Measurements from ENCODE around the gene TNPO3. TPM values are rescaled to one million over a fixed set of nuclear protein-coding genes. Genes with fewer than 3 reads are reported as not detected.
A peak's percentile ranks its signal among the peaks of the same experiment; 100 is the strongest.
"Not testable (repeated sequence)": the region's sequence is repeated elsewhere in the genome, so short reads cannot be mapped to it uniquely, and the experiment has no call there.

The TNPO3 gene
- total RNA-seq, 2 experiments from 2014 or later, result 65.7 to 66.4 TPM

DNA sequence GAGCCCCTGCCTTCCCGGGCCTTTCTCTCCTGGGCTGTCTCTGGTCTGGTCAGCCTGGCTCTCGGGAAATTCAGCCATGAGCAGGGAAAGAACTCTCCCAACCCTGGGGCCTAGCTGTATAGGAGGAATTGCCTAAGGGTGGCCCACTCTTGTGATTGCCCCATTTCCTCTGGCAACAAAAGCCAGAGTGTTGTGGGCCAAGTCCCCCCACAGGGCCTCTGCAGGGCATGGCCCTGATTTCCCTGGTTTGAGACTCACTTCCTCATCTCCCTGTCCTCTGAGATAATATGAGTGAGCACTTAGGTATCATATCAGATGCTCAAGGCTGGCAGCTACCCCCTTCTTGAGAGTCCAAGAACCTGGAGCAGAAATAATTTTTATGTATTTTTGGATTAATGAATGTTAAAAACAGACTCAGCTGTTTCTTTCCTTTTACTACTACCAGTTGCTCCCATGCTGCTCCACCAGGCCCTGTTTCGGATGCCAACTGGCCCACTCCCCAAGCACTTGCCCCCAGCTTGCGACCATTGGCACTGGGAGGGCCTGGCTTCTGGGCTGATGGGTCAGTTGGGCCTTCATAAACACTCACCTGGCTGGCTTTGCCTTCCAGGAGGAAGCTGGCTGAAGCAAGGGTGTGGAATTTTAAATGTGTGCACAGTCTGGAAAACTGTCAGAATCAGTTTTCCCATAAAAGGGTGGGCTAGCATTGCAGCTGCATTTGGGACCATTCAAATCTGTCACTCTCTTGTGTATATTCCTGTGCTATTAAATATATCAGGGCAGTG is 105.7 kb downstream of the TNPO3 start:
- H3K9me3 Mint-ChIP-seq, result no peaks in the 10 kb centered on the region
- peaks cover 15% of the 10 kb centered on the region for H3K36me3 Mint-ChIP-seq (ENCODE audit: low read depth)
- intact Hi-C loops (cut with micrococcal nuclease), result no loop called here
- no peak overlapping the region for H3K4me3 Mint-ChIP-seq
- CTCF ChIA-PET, result interaction anchor here (2.1 kb wide), 1 partner anchor 10 kb away, joined by 10 read pairs; no protein-coding TSS in a partner anchor
- no peaks in the 10 kb centered on the region for H3K27me3 Mint-ChIP-seq (ENCODE audit: low read depth)
- H3K4me1 Mint-ChIP-seq (ENCODE audit: low read depth), result no peaks in the 10 kb centered on the region
- no peak overlapping the region for H3K27ac Mint-ChIP-seq
- no peak for DNase-seq

DNA sequence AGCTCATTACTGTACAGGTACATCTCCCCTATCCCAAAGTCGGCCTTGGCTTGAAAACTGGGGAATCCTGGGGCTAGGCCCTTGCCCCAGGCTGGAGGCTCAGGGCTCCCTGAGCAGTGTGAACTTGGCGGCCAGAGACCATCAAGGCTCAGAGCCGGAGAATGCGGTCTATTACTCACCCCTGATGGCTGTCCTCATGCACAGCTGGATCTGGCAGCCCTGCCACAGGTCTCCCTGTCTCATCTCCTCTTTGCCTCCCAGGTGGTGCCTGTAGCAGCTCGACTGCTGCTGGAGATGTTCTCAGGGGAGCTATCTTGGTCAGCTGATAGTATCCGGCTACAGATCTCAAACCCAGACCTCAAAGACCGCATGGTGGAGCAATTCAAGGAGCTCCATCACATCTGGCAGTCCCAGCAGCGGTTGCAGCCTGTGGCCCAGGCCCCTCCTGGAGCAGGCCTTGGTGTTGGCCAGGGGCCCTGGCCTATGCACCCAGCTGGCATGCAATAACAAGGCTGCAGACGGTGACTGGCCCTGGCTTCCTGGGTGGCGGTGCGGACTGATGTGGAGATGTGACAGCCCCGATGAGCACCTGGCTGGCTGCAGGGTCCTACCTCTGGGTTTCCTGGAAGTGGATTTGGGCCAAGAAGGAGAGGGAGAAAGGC is 106.5 kb downstream of the TNPO3 start:
- H3K36me3 Mint-ChIP-seq (ENCODE audit: low read depth), result peaks cover 8% of the 10 kb centered on the region
- no peak overlapping the region for H3K4me3 Mint-ChIP-seq
- intact Hi-C loops (cut with micrococcal nuclease), result no loop called here
- CTCF ChIA-PET, result interaction anchor here (0.8 to 2.1 kb wide), 3 partner anchors 9 to 261 kb away, joined by 3 to 10 read pairs (median 3); partner anchors contain the start of gene IRF5
- H3K27me3 Mint-ChIP-seq (ENCODE audit: low read depth), result no peaks in the 10 kb centered on the region
- no peak for DNase-seq
- H3K27ac Mint-ChIP-seq, result no peak overlapping the region
- no peaks in the 10 kb centered on the region for H3K9me3 Mint-ChIP-seq
- no peaks in the 10 kb centered on the region for H3K4me1 Mint-ChIP-seq (ENCODE audit: low read depth)

DNA sequence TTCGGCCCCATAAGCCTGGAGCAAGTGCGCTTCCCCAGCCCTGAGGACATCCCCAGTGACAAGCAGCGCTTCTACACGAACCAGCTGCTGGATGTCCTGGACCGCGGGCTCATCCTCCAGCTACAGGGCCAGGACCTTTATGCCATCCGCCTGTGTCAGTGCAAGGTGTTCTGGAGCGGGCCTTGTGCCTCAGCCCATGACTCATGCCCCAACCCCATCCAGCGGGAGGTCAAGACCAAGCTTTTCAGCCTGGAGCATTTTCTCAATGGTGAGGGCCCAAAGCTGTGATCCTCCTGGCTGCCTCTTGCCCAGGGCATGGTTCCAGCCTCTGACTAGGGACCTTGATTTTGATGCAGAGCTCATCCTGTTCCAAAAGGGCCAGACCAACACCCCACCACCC is 107.1 kb downstream of the TNPO3 start:
- Mint-ChIP-seq H3K36me3 (ENCODE audit: low read depth) (peaks cover 4% of the 10 kb centered on the region), H3K27me3 (ENCODE audit: low read depth) (no peaks in the 10 kb centered on the region), H3K9me3 (no peaks in the 10 kb centered on the region), H3K4me1 (ENCODE audit: low read depth) (no peaks in the 10 kb centered on the region), H3K4me3 (no peak overlapping the region), H3K27ac (no peak overlapping the region)
- no peak for DNase-seq
- CTCF ChIA-PET, result interaction anchor here (0.6 to 2.1 kb wide), 5 partner anchors 8 to 262 kb away, joined by 3 to 10 read pairs (median 3); partner anchors contain the start of gene IRF5
- intact Hi-C loops (cut with micrococcal nuclease), result no loop called here

DNA sequence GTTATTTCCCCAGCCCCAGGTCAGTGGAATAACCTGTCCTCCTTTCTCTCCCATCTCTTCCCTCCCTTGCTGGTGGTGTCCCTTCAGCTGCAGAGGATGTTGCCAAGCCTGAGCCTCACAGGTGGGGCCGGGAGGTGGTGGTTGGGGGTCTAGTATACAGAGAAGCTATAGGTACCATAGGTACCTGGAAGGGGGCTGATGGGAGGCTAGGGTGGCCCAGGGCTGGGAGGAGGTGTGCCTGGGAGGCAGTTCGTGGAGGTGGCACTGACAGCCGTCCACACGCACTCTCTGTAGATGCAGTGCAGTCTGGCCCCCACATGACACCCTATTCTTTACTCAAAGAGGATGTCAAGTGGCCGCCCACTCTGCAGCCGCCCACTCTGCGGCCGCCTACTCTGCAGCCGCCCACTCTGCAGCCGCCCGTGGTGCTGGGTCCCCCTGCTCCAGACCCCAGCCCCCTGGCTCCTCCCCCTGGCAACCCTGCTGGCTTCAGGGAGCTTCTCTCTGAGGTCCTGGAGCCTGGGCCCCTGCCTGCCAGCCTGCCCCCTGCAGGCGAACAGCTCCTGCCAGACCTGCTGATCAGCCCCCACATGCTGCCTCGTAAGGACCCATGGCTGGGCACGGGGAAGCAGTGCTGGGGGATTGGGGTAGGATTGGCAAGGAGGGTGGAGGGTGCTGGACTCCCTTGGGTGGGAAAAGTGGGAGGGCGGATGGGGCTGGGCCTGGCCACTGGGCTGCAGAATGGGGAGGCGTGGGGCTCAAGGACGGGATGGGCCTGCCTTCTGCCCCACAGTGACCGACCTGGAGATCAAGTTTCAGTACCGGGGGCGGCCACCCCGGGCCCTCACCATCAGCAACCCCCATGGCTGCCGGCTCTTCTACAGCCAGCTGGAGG is 107.7 kb downstream of the TNPO3 start:
- H3K4me3 Mint-ChIP-seq, result no peak overlapping the region
- H3K27me3 Mint-ChIP-seq (ENCODE audit: low read depth), result no peaks in the 10 kb centered on the region
- CTCF ChIA-PET, result interaction anchor here (0.6 to 2.1 kb wide), 5 partner anchors 8 to 262 kb away, joined by 3 to 10 read pairs (median 3); partner anchors contain the start of gene IRF5
- H3K27ac Mint-ChIP-seq, result no peak overlapping the region
- H3K9me3 Mint-ChIP-seq, result no peaks in the 10 kb centered on the region
- DNase-seq, result no peak
- peaks cover 4% of the 10 kb centered on the region for H3K36me3 Mint-ChIP-seq (ENCODE audit: low read depth)
- intact Hi-C loops (cut with micrococcal nuclease), result no loop called here
- no peaks in the 10 kb centered on the region for H3K4me1 Mint-ChIP-seq (ENCODE audit: low read depth)

DNA sequence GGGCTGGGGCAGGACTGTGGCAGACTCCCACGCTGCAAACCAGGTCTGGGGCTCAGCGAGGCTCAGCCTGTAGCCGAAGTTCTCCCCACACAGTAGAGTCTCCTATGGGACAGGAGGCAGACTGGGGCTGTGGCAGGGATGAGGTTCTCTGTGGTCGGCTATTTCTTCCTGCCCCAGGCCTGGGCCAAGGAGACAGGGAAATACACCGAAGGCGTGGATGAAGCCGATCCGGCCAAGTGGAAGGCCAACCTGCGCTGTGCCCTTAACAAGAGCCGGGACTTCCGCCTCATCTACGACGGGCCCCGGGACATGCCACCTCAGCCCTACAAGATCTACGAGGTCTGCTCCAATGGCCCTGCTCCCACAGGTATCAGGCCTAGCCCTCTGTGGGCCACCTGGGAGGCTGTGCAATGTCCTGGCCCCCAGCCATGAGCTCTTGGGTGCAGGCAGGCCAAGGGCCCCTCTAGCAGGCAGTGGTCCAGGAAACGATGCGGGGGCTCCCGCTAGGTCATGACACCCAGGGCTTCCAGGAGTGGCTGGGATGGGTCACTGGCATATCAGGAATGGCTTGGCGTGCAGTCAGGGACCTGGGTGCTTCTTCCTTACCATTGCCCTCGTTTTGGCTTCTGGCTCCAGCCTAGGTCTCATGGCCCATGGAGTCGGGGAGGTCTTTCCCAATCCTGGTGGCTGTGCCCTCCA is 109.1 kb downstream of the TNPO3 start:
- H3K27ac Mint-ChIP-seq, result no peak overlapping the region
- H3K27me3 Mint-ChIP-seq (ENCODE audit: low read depth), result peaks cover 7% of the 10 kb centered on the region
- no peak for DNase-seq
- no peaks in the 10 kb centered on the region for H3K9me3 Mint-ChIP-seq
- H3K4me3 Mint-ChIP-seq, result no peak overlapping the region
- peaks cover 4% of the 10 kb centered on the region for H3K4me1 Mint-ChIP-seq (ENCODE audit: low read depth)
- CTCF ChIA-PET, result no interaction called here
- intact Hi-C loops (cut with micrococcal nuclease), result no loop called here
- no peaks in the 10 kb centered on the region for H3K36me3 Mint-ChIP-seq (ENCODE audit: low read depth)

DNA sequence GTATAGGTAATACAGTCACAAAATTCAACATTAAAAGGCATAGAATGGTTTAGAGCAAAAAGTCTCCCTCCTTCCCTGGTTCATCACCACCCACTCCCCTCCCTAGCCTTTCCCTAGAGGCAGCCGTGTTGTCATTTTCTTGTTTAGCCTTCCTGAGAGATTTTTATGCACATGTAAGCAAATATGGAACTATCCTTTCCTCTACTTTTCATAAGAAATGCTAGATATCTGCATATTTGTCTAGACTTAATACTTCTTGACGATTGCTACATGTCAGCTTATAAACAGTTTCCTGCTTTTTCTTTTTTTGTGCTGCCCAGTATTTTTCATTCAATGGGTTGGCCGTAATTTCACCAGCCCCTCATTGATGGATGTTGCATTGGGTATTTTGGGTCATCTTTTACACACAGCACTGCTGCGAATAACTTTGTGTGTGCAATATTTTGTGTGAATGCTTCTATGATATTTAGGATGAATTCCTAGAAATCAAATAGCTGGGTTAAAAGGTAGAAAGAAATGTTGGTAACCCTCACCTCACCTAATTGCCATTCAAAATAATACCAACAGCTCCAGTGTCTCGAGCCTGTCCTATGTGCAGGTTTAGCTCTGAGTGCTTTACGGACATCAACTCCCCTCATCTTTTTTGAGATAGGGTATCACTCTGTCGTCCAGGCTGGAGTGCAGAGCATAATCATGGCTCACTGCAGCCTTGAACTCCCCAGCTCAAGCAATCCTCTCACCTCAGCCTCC is 110.2 kb downstream of the TNPO3 start:
- CTCF ChIA-PET, result no interaction called here
- intact Hi-C loops (cut with micrococcal nuclease), result no loop called here
- peaks cover 11% of the 10 kb centered on the region for H3K27me3 Mint-ChIP-seq (ENCODE audit: low read depth)
- H3K4me3 Mint-ChIP-seq, result no peak overlapping the region
- no peak for DNase-seq
- H3K4me1 Mint-ChIP-seq (ENCODE audit: low read depth), result peaks cover 14% of the 10 kb centered on the region
- H3K9me3 Mint-ChIP-seq, result no peaks in the 10 kb centered on the region
- H3K36me3 Mint-ChIP-seq (ENCODE audit: low read depth), result no peaks in the 10 kb centered on the region
- H3K27ac Mint-ChIP-seq, result no peak overlapping the region

DNA sequence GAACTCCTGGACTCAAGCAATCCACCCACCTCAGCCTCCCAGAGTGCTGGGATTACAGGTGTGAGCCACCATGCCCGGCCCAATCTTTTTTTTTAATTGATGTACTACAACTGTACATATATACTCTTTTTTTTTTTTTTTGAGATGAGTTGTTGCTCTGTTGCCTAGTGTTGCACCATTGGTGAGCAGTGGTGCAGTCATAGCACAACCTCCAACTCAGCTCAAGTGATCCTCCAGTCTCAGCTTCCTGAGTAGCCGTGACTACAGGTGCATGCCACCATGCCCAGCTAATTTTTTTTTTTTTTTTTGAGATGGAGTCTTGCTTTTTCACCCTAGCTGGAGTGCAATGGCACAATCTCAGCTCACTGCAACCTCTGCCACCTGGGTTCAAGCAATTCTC is 111.7 kb downstream of the TNPO3 start:
- peak; percentile 38 for DNase-seq
- H3K27ac Mint-ChIP-seq; H3K4me3 Mint-ChIP-seq; H3K36me3 Mint-ChIP-seq (ENCODE audit: low read depth); CTCF ChIA-PET; intact Hi-C loops (cut with micrococcal nuclease); H3K9me3 Mint-ChIP-seq: not testable (repeated sequence)
- peaks cover 27% of the 10 kb centered on the region for H3K4me1 Mint-ChIP-seq (ENCODE audit: low read depth)
- H3K27me3 Mint-ChIP-seq (ENCODE audit: low read depth), result peaks cover 18% of the 10 kb centered on the region

DNA sequence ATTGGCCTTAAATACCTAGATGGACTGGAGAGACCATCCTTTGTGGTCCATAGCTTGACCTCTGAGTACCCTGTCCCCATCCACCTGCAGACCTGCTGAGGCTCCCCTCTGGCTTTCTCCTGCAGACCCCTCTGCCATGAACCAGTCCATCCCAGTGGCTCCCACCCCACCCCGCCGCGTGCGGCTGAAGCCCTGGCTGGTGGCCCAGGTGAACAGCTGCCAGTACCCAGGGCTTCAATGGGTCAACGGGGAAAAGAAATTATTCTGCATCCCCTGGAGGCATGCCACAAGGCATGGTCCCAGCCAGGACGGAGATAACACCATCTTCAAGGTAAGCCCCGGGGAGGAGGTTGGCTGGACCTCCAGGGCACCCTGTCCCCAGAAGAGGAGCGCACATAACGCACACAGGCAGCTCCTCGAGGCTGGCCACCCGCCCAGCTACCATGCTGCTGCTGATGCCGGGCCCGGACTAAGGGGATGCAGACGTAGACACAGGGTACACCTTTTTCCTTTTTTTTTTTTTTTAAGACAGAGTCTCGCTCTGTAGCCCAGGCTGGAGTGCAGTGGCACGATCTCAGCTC is 112.9 kb downstream of the TNPO3 start:
- H3K27me3 Mint-ChIP-seq (ENCODE audit: low read depth), result peaks cover 24% of the 10 kb centered on the region
- H3K4me1 Mint-ChIP-seq (ENCODE audit: low read depth), result peaks cover 31% of the 10 kb centered on the region
- intact Hi-C loops (cut with micrococcal nuclease), result no loop called here
- H3K36me3 Mint-ChIP-seq (ENCODE audit: low read depth), result no peaks in the 10 kb centered on the region
- CTCF ChIA-PET, result interaction anchor here (1.4 to 1.7 kb wide), 2 partner anchors 21 to 149 kb away, joined by 3 to 5 read pairs; no protein-coding TSS in a partner anchor
- DNase-seq, result no peak
- H3K4me3 Mint-ChIP-seq, result no peak overlapping the region
- H3K9me3 Mint-ChIP-seq, result no peaks in the 10 kb centered on the region
- H3K27ac Mint-ChIP-seq, result no peak overlapping the region

DNA sequence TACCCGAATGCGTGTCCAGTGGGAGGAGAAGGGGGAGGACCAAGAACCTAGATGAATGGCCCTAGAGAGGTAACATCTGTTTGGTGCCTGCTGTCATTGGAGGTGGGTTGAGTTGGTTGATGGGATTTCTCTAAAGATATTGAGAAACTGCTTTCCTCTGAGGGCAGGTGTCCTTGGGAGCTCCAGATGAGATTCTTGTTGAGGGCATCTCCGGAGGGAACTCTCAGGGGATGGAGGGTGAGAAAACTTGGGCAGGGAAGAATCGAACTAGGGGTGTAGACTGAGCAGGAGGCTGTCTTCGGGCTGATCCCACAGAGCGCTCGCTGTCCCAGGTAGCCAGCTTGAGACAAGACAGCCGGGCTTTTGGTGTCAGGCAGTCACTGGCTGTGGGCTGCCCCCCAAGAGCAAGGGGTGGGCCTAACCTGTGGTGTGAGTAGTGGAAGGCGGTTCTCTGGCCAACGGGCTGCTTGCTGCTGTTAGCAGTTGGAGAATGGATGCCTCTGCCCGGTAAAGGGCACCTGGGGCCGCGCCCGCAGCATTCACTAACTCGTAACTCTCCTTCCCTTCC is 113.5 kb downstream of the TNPO3 start:
- CTCF ChIA-PET, result interaction anchor here (1.4 to 1.7 kb wide), 2 partner anchors 22 to 150 kb away, joined by 3 to 5 read pairs; no protein-coding TSS in a partner anchor
- intact Hi-C loops (cut with micrococcal nuclease), result no loop called here
- peaks cover 27% of the 10 kb centered on the region for H3K27me3 Mint-ChIP-seq (ENCODE audit: low read depth)
- no peak for DNase-seq
- H3K4me1 Mint-ChIP-seq (ENCODE audit: low read depth), result peaks cover 32% of the 10 kb centered on the region
- H3K4me3 Mint-ChIP-seq, result no peak overlapping the region
- no peaks in the 10 kb centered on the region for H3K9me3 Mint-ChIP-seq
- no peaks in the 10 kb centered on the region for H3K36me3 Mint-ChIP-seq (ENCODE audit: low read depth)
- no peak overlapping the region for H3K27ac Mint-ChIP-seq

DNA sequence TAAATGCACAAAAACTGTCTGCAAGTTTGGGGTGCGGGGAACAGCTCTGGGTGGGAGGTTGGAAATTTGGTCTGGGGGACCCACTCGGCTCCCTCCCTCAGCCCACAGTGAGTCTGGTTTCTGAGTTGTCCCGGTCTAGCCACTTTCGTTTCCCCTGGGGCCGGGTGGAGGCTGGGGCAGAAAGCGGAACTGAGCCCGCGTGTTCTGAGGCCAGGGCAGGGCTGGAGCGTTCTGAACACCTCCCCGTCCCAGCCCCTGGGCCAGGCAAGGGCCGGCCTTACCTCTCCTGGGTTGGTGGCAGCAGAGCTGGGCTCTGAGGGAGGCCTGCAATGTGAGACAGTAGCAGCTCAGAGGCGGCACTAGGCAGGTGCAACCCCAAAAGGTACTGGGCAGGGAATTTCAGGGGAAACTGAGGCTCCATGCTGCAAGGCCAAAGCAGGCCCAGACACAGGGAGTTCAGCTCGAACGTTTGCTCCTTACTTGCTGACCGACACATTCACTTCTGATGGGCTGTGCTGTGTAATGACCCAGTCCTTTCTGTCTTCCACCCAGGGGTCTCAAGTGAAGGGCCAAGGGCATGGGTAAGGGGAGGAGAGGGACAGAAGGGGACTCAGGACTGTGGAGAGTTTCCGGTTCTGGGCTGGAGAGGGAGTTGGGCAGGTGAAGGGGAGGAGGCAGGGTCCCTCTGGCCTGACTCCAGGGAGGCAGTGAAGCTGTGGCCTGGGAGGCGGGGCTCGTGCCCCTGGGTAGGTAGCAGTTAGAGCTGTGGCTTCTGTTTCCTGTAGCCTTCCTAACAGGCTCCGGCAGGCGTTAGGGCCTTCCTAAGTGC is 114.2 kb downstream of the TNPO3 start:
- DNase-seq, result no peak
- H3K36me3 Mint-ChIP-seq (ENCODE audit: low read depth), result no peaks in the 10 kb centered on the region
- H3K4me3 Mint-ChIP-seq, result no peak overlapping the region
- CTCF ChIA-PET, result interaction anchor here (0.6 to 1.7 kb wide), 4 partner anchors 23 to 270 kb away, joined by 3 to 5 read pairs (median 3); no protein-coding TSS in a partner anchor
- peaks cover 32% of the 10 kb centered on the region for H3K4me1 Mint-ChIP-seq (ENCODE audit: low read depth)
- intact Hi-C loops (cut with micrococcal nuclease), result no loop called here
- no peaks in the 10 kb centered on the region for H3K9me3 Mint-ChIP-seq
- H3K27me3 Mint-ChIP-seq (ENCODE audit: low read depth), result peaks cover 27% of the 10 kb centered on the region
- no peak overlapping the region for H3K27ac Mint-ChIP-seq

Data from activated naive CD4-positive, alpha-beta T cell treated with anti-CD3 and anti-CD28 coated beads for 36 hours (primary cell).